Right renal cortex interstitium (tissue), 3 donors: ENCODE results near the gene HEATR1. TPM values are rescaled to one million over a fixed set of nuclear protein-coding genes. Genes with fewer than 3 reads are reported as not detected.
"Not testable (repeated sequence)": the region's sequence is repeated elsewhere in the genome, so short reads cannot be mapped to it uniquely, and the experiment has no call there.

Experiments
- DNase-seq, 3 donors: peaks; one replicate each; pipeline ENCODE4 v3.0.0-alpha.2; 2013; ENCODE audit warnings: low read depth in 3 of 3, low spot score in 2 of 3
- polyA plus RNA-seq, 3 donors: library from polyadenylated mRNA; unstranded; fragments of 120-200 nt; gene quantifications; one replicate each; pipeline ENCODE4 v1.2.1, GENCODE V29; 2013; ENCODE audit not compliant: insufficient read length in 3 of 3

The HEATR1 gene, protein sequence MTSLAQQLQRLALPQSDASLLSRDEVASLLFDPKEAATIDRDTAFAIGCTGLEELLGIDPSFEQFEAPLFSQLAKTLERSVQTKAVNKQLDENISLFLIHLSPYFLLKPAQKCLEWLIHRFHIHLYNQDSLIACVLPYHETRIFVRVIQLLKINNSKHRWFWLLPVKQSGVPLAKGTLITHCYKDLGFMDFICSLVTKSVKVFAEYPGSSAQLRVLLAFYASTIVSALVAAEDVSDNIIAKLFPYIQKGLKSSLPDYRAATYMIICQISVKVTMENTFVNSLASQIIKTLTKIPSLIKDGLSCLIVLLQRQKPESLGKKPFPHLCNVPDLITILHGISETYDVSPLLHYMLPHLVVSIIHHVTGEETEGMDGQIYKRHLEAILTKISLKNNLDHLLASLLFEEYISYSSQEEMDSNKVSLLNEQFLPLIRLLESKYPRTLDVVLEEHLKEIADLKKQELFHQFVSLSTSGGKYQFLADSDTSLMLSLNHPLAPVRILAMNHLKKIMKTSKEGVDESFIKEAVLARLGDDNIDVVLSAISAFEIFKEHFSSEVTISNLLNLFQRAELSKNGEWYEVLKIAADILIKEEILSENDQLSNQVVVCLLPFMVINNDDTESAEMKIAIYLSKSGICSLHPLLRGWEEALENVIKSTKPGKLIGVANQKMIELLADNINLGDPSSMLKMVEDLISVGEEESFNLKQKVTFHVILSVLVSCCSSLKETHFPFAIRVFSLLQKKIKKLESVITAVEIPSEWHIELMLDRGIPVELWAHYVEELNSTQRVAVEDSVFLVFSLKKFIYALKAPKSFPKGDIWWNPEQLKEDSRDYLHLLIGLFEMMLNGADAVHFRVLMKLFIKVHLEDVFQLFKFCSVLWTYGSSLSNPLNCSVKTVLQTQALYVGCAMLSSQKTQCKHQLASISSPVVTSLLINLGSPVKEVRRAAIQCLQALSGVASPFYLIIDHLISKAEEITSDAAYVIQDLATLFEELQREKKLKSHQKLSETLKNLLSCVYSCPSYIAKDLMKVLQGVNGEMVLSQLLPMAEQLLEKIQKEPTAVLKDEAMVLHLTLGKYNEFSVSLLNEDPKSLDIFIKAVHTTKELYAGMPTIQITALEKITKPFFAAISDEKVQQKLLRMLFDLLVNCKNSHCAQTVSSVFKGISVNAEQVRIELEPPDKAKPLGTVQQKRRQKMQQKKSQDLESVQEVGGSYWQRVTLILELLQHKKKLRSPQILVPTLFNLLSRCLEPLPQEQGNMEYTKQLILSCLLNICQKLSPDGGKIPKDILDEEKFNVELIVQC (N-terminal part only)
- 10 to 100 TPM; 24.7 to 29.3 (median 25.1) TPM for polyA plus RNA-seq

GRCh38 chr1:236603991-236604904 is at the start of gene HEATR1:
Gene HEATR1 (minus strand): TSS chr1:236604516. CDS start chr1:236604095, 421 bp downstream.
- peak; percentile 88 to 90 (median 88) for DNase-seq

DNA sequence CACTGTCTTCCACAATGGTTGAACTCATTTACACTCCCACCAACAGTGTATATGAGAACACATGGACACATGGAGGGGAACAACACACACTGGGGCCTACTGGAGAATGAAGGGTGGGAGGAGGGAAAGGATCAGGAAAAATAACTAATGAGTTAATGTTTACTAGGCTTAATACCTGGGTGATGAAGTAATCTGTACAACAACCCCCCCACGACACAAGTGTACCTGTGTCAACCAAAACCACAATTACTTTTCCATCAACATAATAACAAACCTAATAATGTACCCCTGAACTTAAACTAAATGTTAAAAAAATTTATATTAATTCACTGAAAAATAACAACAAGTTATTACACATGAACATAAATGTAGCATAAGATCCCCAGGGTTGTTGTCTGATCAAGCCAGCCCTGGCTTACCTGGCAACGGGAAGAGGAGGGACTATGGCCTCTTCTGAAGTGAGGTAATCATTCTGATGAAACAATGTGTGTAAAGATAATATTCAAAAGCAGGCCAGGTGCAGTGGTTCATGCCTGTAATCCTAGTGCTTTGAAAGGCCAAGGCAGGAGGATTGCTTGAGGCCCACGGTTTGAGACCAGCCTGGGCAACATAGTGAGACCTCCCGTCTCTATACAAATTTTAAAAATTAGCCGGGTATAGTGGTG is 40.8 kb upstream of the HEATR1 start:
- DNase-seq: no peak

GRCh38 chr1:236642763-236643162 is 38.4 kb upstream of the HEATR1 start:
- no peak for DNase-seq

- no peak for DNase-seq
These were observed 35.4 kb upstream of the HEATR1 start for GRCh38 chr1:236639686-236640085.

GRCh38 chr1:236638945-236639344 is 34.6 kb upstream of the HEATR1 start:
- no peak for DNase-seq

DNA sequence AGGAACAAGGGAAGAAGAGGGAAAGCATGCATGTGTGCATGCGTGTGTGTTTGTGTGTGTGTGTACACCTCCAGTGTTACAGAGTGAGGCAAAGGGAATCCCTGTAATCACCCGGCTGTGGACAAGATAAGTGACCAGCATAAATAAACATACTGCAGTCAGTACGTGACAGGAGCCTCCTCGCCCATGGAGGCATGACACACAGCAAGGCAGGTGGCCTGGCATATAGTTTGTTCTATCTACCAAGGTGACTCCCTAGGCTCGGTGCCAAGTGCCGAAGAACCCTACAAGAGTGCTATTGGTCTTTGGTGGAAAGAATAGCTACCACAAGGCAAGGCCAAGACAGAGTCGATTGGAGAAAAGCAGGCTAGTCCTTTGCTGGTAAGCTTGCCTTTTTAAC is 31.7 kb upstream of the HEATR1 start:
- no peak for DNase-seq

GRCh38 chr1:236627727-236628408 is 23.6 kb upstream of the HEATR1 start:
- DNase-seq: no peak

DNA sequence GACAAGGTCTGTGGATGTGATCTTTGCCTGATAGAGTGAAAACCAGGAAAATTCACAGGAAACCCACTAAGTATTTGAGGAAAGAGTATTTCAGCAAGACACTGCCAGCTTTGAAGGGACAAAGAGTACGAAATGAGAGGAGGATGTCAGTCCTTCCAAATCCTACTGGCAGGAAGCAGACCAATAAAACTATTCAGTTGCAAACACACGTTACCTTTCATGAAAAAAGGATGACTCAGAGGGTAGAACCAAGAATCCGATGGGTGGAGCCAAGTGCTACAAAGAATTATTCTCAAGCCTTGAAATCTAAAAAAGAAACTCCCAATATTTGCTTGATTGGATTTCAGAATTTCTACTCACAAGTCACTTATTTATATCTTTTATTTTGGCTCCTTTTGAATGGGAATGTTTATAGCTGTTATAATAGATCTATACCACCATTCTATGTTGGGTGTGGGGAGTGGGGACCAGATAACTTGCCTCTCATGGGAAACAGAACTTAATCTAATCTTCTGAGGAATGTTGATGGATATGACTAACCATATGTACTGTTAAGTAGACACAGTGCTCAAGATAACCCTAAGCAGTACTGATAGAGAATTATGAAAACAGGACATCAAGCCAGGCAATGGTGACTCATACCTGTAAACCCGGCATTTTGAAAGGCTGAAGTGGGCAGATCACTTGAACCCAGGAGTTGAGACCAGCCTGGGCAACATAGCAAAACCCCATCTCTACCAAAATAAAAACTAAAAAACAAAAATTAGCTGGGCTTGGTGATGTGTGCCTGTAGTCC is 19.3 kb upstream of the HEATR1 start:
- DNase-seq: no peak

DNA sequence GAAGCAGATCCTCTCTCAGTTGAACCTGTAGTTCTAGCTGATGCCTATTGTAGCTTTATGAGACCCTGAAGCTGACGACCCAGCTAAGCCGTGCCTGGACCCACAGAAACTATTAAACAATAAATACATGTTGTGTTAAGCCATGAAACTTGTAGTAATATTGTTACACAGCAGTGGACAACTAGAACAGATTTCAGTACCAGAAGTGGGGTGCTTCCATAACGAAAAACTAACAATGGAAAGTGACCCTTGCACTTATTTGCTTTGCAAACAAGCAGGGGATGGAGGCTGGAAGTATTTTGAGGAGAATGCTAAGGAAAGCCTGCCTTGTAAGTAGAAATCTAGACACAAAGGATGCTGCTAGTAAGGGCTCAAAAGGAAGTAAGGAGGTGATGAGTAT is 18.1 kb upstream of the HEATR1 start:
- no peak for DNase-seq

- DNase-seq: no peak
These were observed 15.1 kb upstream of the HEATR1 start for GRCh38 chr1:236619398-236619797.

DNA sequence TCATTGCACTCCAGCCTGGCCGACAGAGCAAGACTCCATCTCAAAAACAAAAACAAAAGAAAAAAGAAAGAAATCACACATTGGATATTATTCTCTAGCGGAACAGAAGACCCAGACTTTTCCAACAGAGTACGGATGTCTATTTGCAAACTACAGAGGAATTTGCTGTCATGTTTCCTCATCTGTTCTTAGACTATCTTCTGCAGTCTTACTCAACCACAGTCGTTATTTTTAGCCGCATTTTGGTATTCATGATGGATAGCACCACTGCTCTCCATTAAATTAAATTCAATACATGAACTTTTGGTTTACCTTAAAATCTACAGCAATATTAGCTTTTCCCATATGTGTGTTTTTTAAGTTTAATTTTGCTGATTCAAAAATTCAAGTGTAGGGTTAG is 14.2 kb upstream of the HEATR1 start:
- DNase-seq: no peak

GRCh38 chr1:236615399-236616148 is 11.3 kb upstream of the HEATR1 start:
- no peak for DNase-seq

- DNase-seq: no peak
These were observed 8.0 kb upstream of the HEATR1 start for GRCh38 chr1:236612349-236612748.

DNA sequence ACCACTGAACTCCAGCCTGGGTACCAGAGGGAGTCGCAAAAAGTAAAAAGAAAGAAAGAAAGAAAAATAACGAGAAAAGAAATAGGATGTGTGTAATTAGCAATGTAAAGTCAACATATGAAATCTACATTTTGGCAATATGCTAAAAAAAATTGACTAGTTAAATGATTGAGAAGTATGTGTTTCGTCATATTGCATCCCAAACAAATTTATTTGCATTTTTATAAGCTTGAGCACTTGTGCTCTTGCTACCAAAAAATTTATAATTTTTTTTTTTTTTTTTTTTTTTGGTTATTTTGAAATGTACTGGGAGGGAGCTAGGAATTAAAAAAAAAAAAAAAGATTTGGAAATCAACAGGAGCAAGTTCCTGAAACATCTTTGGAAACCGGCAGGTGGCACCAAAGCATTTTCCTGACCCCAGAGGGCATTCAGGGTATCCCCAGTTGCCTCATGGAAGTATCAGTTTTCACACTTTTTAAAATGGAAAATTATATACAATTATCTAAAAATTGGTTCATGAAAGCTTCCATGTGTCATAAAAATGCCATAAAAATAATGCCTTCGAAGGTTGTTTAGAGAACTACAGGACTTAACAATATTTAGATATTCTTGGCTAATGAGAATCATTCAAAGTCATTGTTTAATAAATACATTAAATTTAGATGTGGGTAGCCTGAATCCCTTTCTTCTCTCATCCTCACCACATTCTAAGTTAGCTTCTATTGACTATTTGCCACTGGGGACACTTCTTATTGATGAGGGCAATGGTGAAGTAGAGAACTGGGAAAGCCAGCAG is 4.8 kb upstream of the HEATR1 start:
- DNase-seq: peak in 2 of 3 donors; percentile 10 to 18

- not testable (repeated sequence) for DNase-seq
These were observed 3.3 kb upstream of the HEATR1 start for GRCh38 chr1:236607597-236607996.
